GM20000 (cell line): Measurements from ENCODE around the gene ARSG.

Source experiments
- DNase-seq: peaks from one replicate; pipeline ENCODE4 v3.0.0; 2012; ENCODE audit warnings: low spot score
- CTCF ChIP-seq: IDR thresholded peaks from 2 replicates; pipeline ENCODE4 v1.5.1; 2012; ENCODE audit warnings: mild to moderate bottlenecking, control low read depth; ENCODE audit errors: extremely low read depth, missing control alignments

ARSG gene

GRCh38 chr17:68460715-68461114 lies 169.4 kb downstream of the ARSG start:
- no peak for DNase-seq
- no peak for TF ChIP-seq CTCF

GRCh38 chr17:68461122-68461539 lies 169.8 kb downstream of the ARSG start:
- TF ChIP-seq CTCF = no peak
- no peak for DNase-seq

GRCh38 chr17:68461589-68461988 lies 170.3 kb downstream of the ARSG start:
- DNase-seq = no peak
- TF ChIP-seq CTCF = no peak

- DNase-seq = peak; percentile 56
- peak; percentile 47 for TF ChIP-seq CTCF
Measured at GRCh38 chr17:68462381-68463210, 171.3 kb downstream of the ARSG start.

GRCh38 chr17:68463211-68464019 lies 172.1 kb downstream of the ARSG start:
- no peak for TF ChIP-seq CTCF
- no peak for DNase-seq

- DNase-seq = no peak
- no peak for TF ChIP-seq CTCF
Measured at GRCh38 chr17:68468334-68468733, 177.0 kb downstream of the ARSG start.

GRCh38 chr17:68468788-68469187 lies 177.5 kb downstream of the ARSG start:
- TF ChIP-seq CTCF = no peak
- no peak for DNase-seq
